ENCODE measurements around the gene MAP3K20.
A peak's percentile ranks its signal among the peaks of the same experiment; 100 is the strongest.
"Not testable (repeated sequence)": the region's sequence is repeated elsewhere in the genome, so short reads cannot be mapped to it uniquely, and the experiment has no call there.

Gene MAP3K20
- 0.58 to 4.7 (median 1.6) reads per million in 3 experiments for total RNA-seq

DNA sequence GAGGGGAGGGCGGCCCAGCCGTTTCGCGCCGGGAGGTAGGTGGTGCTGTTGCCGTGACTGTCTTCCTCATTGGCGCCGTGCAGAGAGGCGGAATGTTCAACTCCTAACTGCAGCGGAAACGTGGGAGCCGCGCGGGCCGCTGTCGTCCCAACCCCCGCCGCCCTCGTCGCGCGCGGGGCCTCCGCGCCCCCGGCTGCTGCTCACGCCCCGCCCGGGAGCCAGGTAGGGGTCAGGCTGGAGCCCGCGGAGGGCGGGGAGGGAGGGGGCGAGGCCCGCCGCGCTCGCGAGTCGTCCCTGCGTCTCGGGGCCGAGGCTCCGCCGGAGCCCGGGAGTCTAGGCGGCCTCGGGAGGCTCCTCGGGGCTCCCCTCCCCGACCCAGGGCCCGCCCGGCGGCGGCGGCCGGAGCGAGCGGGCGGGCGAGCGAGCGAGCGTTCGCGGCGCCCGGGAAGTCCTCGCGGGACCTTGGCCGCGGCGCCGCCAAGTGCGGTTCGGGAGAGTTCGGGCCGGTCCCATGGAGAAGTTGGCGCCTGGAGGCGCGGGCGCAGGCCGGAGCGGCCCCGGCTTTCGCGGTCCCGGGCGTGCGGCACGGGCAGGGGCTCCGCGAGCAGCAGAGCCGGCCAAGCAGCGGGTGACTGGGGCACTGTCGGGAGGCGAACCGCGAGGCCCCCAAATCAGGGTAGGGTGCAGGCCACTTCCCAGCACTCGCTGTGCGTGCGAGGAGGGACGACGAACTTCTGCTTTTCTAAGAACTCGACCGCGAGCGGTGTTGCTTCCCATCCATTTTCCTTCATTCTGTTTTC lies at the start of gene MAP3K20:
Gene MAP3K20, plus strand, starts transcription at position 66 of the 800 bp plus-strand sequence. CDS start 15,186 bp downstream, outside the sequence.
- DNase-seq = peak; percentile 30

GRCh38 chr2:173026479-173026878 lies 49.2 kb upstream of the MAP3K20 start:
- DNase-seq = no peak

DNA sequence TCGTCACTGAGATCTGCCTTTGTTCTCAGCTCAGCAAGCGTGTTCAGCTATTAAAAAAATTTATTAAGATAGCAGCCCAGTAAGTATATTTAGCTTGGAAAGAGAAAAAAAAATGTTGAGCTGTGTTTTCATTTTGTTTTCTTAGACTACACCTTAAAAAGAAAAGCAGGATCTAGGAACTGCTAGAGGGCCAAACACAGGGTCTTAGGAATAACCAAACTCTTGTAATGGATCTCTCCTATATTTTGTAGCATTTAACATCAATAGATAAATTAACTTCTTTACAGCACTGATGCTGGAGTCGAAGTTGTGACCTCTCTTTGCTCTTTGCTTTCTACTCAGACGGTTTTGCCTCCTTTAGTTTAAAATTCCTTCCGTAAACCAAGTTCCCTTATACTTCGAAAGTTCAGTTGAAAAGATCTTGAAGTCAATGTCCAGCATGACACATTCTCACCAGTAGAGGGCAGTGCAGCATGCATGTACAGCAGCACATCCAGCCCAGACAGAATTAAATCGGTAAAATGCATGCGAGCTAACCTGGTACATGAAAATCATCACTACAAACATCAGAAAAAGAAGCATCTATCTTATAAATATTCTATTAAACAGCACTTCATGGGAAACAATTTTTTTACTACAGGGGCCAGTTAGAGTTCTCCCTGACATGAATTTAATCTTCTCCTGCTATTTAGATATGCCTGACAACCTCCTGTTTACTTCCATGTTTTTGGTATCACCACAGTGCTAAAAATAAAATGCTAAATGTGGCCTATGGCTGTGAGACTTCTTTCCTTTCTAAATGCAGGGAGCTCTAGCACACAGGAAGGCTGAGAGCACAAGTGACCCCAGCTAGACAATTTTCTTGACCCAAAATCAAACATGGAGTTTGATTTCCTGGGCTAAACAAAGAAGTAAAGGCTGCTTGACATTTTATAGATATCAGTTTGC lies 48.2 kb upstream of the MAP3K20 start:
- DNase-seq = peak; percentile 52

GRCh38 chr2:173028141-173028540 lies 47.5 kb upstream of the MAP3K20 start:
- no peak for DNase-seq

- no peak for DNase-seq
Observed at GRCh38 chr2:173028671-173029070, 47.0 kb upstream of the MAP3K20 start.

GRCh38 chr2:173030561-173031490 lies 44.8 kb upstream of the MAP3K20 start:
- no peak for DNase-seq

DNA sequence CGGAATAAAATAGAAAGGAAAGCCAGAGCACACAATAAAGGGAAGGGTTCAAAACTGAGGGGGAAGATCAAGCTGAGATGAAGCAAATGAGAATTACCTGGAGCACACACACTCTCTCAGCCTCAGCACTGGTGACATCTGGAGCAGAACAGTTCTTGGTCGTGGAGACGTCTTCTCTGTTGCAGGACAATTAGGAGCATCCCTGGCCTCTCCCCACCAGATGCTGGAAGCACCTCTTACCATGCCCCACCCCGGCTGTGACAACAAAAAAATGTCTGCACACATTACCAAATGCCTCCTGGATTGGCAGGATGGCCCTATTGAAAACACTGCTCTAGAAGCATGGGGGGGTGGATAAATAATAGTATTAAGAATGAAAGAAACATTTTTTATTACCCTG lies 43.6 kb upstream of the MAP3K20 start:
- no peak for DNase-seq

DNA sequence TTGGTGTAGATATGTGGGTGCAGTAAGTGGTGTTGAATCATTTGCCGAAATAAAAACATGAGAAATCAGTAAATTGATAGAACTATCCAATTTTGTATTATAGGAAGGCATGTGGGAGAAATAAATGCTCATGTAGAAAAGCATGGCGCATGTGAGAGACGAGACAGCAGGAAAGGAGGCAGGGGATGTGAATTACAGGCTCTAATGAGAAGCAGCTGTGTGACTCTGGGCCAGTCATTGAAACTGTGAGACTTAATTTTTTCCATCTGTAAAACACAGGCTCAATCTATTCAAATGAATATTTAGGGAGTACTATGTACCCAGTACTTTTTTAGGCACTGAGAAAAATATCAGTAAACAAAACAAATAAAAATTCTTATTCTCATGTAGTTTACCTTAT lies 42.6 kb upstream of the MAP3K20 start:
- DNase-seq = no peak

- DNase-seq = no peak
Observed at GRCh38 chr2:173034143-173034542, 41.5 kb upstream of the MAP3K20 start.

DNA sequence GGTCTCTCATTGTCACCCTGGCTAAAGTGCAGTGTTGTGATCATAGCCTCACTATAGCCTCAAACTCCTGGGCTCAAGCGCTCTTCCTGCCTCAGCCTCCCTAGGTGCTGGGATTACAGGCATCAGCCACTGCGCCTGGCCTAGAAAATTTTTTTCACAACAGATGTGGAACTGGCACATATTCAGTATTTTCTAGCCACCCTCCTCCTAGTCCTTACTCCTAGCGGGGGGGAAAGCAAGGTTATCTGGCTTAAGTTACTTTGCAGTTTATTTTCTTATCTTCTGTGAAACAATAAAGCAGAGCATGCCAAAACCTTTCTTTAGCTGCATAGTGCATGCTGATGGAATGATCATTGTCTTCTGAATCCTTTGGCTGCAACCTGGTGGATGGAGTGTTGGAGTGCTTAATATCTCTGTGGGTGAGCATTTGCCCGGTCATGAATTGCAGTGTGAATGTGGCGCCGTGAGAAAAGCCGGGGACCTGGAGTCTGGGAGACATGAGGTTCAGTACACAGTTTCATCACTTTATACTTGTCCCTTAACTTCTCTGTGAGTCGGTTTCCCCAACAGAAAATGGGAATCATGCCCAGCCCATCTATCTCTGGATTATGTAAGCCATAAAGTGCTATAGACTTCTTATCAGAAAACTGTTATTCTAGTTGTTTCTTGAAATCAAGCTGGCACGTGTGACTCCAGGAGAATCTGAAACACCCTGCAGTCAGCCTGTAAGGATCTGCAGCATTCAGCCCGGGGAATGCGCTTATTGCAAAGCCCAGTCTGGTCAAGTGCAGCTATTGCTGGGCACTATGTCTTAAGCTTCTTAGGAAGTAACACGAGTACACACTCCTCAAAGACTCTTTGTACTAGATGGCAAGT lies 38.2 kb upstream of the MAP3K20 start:
- DNase-seq = no peak

DNA sequence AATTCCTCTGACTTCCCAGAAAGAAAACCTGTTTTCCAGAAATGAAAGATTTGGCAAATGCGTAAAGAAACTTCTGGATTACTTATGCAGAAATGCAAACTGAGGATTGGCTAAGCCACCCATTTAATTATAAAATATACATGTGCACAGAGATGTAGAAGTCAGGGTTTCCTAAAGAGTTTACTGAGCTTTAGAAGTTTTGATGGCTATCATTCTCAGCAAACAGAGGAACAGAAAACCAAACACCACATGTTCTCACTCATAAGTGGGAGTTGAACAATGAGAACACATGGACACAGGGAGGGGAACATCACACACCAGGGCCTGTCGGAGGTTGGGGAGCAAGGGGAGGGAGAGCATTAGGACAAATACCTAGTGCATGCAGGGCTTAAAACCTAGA lies 37.4 kb upstream of the MAP3K20 start:
- not testable (repeated sequence) for DNase-seq

- DNase-seq = no peak
Observed at GRCh38 chr2:173040729-173041128, 34.9 kb upstream of the MAP3K20 start.

GRCh38 chr2:173043476-173043875 lies 32.2 kb upstream of the MAP3K20 start:
- no peak for DNase-seq

DNA sequence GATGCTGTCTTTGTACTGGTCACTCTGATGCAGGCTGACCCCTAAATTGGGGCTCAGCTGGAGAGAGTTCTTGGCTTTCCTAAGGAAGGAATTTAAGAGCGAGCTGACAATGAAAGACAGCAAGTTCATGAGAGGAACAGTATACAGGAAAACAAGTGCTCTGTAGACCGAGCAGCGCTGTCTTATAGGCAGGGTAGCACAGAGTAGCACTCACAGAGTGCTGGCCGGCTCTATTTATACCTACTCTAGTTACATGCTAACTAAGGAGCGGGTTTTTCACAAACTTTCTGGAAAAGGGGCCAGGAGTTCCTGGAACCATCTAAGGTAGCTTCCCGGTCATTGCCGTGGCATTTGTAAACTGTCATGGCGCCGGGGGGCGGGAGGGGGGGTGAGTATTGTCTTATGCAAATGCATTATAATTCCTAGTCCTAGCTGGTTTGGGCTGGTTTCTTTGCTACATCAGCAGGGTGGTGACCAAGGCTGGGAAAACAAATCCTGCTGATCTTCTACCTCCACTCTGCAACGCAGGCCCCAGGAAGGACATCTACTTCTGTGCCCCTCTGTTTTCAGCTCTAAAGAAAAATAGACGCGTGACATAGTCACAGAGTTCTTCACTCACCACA lies 31.6 kb upstream of the MAP3K20 start:
- no peak for DNase-seq

GRCh38 chr2:173044686-173045085 lies 31.0 kb upstream of the MAP3K20 start:
- no peak for DNase-seq

DNA sequence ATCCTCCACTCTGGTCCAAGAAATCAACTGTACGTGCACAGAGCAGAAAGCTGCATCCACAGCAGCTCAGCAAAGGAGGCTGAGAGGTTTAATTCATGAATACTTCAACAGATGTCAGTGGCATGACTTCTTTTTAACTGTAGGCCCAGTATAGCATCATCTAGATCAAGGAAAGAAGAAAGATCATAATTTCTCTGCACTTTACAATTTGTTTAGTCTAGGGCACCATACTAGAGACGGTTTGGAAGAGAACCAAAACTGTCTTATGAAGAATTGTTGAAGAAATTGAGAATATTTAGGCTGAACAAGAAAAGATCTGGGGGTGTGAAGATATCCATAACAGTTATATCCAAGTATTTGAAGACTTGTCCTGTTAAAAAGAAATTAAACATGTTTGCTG lies 30.5 kb upstream of the MAP3K20 start:
- DNase-seq = no peak

- DNase-seq = no peak
Observed at GRCh38 chr2:173048522-173048896, 27.1 kb upstream of the MAP3K20 start.

DNA sequence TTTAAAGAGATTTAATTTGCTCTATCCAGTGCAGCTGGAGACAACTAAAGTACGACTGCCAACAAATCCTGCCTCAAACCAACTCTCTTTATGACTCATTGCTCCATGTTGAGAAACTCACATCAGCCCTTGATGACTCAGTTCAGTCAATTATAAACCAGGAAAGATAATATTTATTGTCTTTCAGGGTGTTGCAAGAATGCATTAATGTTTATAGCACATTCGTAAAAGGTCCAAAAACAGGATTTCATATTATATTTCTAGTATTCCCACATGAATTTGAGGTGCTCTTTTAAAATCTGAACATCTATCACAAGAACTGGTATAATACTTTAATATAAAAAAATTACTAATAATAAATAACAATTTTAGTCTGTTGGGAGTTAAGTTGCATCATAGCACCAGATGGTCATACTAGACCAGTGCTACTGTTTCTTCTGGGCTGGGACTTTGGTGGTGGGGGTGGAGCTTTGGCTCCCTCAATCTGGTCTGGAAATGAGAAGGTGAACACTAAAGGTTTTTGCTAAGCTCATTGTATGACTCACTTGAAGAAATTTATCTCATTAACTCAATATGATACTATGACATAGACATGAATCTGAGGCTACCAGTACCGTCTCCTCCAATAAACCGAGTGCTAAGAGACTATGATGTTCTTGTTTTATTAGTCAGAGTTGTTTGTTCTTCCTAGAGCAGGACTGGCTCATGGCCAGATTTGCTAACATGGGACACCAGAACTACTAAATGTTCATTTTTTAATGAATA lies 26.6 kb upstream of the MAP3K20 start:
- no peak for DNase-seq

DNA sequence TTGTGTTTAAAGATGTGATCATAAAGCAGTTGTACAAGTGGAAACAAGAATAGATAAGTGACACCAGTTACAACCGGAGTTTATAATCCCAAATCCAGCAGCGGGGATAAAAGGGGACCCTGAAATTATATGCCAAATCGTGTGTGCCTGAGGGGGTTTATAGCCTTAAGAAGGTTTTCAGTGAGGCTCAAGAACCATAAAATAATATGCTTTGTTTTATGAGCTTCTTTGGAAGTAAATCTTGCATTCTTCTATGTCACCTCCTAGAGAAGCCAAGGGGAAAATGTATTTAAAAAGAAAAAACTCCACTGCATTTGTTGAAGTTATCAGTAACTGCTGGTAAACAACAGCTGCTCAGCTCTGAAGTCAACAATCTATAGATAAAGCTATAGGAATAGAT lies 25.8 kb upstream of the MAP3K20 start:
- no peak for DNase-seq

DNA sequence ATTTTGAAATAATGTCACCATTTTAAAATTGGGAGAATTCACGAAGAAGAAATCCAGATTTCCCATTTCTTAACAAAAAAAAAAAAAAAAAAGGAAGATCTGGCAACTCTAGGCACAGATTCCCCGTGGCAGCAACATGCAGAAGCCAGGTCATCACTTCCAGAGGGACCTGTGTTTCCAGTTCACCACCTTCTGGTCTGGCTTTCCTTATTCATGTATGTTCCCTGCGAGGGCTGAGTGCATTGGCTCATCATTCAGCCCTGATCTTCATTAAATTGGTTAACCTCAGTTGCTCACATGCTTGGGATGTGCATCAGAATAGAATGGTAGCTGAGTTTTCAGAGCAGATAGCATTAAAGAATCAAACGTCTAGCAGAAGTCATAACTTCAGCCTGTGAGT lies 25.0 kb upstream of the MAP3K20 start:
- DNase-seq = no peak

Data from central memory CD4-positive, alpha-beta T cell (primary cell).